CD4-positive, alpha-beta T cell treated with Interleukin-6 for 4 hours (primary cell): ENCODE measurements around the gene SMARCC2.

ENCODE experiments used
- DNase-seq: peaks from one replicate; pipeline ENCODE4 v3.0.0-alpha.2; 2020; ENCODE audit warnings: mixed read lengths

The SMARCC2 gene

DNA sequence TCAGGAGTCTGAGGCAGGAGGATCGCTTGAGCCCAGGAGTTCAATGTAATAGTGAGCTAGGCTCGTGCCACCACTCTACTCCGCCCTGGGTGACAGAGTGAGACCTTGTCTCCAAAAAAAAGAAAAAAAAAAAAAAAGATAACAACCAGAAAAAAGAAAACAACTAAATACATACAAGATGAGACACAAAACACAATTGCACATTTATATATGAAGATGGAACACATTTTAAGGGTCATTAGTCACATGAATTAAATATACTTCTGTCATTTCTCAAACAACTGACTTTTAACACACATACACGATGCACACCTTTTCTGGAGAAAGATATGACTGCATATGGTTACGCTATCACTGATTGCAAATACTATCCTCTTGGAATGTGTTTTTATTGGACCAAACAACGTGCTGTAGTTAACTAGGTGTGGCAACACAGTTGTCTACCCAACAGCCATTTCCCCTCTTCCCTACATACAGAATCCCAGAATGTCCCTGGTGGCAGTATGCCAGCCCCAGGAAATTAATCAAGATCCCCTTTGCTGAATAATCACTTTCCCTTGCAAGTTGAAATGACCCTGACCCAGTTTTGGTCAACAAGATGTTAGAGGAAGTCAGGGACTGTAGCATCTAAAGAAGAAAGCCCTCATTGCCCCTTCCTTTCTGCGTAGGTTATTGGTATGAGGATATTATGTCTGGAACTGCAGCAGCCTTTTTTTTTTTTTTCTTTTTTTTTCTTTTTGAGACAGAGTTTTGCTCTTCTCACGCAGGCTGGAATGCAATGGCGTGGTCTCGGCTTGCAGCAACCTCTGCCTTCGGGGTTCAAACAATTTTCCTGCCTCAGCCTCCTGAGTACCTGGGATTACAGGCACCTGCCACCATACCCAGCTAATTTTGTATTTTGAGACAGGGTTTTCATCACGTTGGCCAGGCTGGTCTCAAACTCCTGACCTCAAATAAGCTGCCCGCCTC, 42.5 kb downstream of the SMARCC2 start:
- no peak for DNase-seq

GRCh38 chr12:56145217-56145616, 44.1 kb downstream of the SMARCC2 start:
- DNase-seq: no peak

- DNase-seq: no peak
Measured at GRCh38 chr12:56143870-56144269, 45.4 kb downstream of the SMARCC2 start.

- peak; percentile 58 for DNase-seq
Measured at GRCh38 chr12:56143217-56143616, 46.1 kb downstream of the SMARCC2 start.

GRCh38 chr12:56141946-56142784, 47.1 kb downstream of the SMARCC2 start:
- DNase-seq: no peak

- no peak for DNase-seq
Measured at GRCh38 chr12:56137853-56138571, 51.3 kb downstream of the SMARCC2 start.

- DNase-seq: no peak
Measured at GRCh38 chr12:56134897-56135296, 54.4 kb downstream of the SMARCC2 start.

DNA sequence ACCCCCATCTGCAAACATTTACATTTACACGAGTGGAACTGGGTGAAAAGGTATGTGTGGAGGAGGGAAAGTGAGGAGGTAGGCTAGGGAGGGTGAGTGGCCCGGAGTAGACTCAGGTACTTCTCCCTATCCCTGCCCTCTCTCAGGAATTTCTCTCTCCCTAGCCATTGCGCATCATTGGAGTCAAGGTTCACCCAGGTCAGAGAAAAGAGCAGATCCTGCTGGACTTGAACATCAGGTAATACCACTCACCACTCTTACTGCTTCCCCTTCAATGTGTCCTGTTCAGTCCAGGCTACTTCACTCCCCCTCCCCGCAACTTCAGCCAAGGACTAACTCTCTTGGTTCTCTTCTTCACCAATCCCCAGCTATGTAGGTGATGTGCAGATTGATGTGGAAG, 58.4 kb downstream of the SMARCC2 start:
- DNase-seq: no peak

DNA sequence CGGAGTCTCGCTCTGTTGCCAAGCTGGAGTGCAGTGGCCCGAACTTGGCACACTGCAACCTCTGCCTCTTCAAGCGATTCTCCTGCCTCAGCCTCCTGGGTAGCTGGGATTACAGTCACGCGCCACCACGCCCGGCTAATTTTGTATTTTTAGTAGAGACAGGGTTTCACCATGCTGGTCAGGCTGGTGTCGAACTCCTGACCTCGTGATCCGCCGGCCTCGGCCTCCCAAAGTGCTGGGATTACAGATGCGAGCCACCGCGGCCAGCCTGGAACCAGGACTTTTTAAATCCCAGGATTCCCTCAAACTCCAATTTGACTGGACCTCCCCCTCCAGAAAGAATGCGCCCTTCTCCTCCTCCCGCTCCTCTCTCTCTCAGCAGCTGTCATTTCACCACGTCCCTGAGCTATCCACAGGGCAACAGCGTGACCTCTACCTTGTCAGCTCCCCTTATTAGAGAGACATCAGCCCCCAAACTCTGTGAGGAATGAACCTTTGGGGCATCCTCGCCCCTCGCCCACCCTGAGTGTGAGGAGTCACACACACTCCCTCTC, 59.3 kb downstream of the SMARCC2 start:
- no peak for DNase-seq

- peak; percentile 82 for DNase-seq
Measured at GRCh38 chr12:56129206-56129941, 59.9 kb downstream of the SMARCC2 start.

DNA sequence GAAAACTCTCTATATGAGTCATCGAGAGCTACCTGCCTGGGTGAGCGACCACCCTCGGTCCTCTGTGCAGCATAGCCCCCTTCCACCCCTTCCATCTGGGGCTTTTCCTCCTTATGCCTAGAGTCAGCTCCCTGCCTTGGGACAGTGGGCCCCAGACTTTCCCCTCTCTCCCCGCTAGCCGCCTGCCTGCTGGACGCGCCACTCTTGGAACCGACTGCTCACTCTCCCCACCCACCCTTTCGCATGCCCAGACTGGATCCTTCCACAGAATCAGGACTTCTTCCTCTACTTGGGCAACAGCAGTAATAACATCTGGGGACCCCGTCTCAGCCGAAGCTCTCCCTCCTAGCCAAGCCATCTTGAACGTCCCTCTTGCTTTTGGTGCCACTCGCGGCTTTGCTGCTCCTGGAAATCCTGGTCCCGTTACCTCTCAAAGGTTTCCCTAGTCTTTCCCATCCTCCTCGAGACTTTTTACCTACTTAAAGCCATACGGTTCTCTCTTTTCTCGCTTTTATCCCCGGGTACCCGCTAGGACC, 60.5 kb downstream of the SMARCC2 start:
- DNase-seq: no peak

DNA sequence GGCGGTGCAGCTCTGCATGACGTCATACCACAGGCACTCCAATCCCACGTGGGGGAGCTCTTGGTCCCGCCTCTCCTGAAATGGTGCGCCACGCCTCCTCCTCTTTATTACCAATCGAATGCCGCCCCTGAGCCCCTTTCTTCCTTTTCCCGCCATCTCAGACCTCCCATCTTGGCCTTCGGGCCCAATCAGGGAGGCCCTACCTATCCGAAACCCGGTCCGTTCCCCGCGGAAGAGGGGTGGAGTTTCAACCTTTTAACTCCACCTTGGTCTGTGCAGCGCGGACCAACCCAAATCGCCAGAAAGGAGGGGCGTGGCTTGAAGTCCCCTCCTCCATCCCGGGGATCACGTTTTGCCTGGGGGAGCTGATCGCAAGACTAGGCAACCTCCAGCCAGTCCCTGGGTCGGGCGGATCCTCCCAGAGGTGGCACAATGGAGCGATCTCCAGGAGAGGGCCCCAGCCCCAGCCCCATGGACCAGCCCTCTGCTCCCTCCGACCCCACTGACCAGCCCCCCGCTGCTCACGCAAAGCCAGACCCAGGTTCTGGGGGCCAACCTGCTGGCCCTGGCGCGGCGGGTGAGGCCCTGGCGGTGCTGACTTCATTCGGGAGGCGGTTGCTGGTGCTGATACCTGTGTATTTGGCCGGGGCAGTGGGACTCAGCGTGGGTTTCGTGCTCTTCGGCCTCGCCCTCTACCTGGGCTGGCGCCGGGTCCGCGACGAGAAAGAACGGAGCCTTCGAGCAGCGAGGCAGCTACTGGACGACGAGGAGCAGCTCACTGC, 61.2 kb downstream of the SMARCC2 start, which contains the start of gene ESYT1:
TSS of gene ESYT1 (plus strand) at position 380 of the 782 bp plus-strand sequence. CDS start at position 433, 53 bp downstream.
- DNase-seq: peak; percentile 98

GRCh38 chr12:56127485-56127887, 61.8 kb downstream of the SMARCC2 start:
- DNase-seq: no peak

DNA sequence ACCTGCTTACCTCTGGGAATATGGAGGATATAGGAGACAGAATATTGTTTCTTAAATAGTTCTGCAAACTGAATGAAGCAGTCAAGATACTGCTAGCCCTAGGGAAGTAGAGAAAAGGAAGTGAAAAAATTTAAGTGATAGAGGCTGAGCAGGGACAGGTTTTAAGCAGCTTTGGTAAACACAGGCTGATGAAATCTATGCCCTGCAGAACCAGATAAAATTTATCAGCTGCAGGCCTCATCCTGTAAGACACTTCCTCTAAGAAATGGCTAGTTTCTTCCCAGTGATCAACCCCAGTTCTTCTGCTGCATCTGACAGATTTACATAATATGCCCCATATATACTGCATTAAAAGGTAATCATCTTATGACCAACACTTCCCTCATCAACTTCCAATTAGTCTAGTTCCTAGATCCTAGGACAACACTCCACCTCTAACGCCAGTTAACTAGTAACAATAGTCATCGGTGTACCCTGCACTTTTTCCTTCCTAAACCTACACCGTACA, 62.5 kb downstream of the SMARCC2 start:
- no peak for DNase-seq

GRCh38 chr12:56124133-56124532, 65.2 kb downstream of the SMARCC2 start:
- DNase-seq: no peak

DNA sequence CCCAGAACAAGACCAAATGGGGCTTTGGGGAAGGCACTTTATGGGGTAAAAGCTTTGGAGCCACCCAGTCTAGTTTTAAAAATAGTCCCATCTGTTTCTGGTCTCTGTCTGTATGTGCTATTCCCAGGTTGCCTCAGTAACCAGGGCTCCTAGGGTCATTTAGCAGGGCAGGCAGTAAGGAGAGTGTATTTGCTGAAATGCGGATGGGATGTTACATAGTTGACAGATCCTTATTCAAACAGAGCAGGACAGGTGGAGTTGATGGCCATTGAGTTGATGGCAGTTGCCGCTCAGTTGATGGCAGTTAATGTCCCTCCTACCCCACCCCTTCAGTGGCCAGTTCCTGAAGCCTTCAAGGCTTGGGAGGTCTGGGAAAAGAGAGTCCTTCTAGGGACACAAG, 66.6 kb downstream of the SMARCC2 start:
- no peak for DNase-seq

GRCh38 chr12:56121204-56121870, 67.9 kb downstream of the SMARCC2 start:
- no peak for DNase-seq

GRCh38 chr12:56120158-56120846, 69.0 kb downstream of the SMARCC2 start:
- no peak for DNase-seq

DNA sequence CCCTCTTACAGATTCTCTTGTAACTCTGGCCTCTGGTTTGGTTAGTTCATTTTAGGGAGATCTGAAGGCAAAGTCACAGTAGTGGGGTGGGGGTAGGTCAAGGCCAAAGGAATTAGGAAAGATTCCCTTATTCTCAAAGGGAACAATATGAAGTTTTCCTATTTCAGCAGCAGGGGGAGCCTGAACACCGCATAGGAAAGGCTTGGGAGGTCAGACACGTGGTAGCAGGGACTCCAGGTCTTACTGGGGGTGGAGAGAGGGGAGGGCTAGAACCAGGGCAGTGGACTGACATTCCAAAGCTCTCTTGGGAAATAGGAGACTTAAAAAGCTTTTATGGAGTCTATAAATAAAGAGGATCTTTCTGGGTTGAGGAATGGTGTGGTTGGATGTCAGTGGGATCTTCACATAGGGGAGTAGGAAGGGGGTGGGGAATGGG, 69.9 kb downstream of the SMARCC2 start:
- DNase-seq: peak; percentile 73
